ENCODE data around the gene DNHD1.

Gene DNHD1

DNA sequence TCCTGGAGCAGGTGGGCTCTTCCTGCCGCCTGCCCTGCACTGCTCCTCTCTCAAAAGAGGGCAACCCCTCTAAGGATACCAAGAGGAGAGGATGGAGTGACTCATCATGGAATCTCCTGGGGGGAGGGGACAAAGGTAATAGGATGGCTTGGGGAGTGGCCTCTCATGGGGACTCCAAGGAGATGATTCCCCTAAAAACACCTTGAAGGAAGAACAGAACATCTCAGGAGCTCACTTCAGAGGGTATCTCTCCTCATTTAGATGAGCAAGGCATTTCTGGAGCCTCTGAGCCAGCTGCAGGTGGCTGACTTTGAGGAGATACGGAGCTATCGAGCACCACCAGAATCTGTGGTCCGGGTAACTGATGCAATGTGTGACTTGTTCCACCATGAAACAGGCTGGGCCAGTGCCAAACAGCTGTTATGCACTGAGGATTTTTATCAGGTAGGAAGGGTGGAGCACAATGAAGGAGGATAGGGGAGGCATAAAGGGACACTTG lies 66.1 kb downstream of the DNHD1 start:
- no peak for DNase-seq (ENCODE audit: low read depth, low spot score)

DNA sequence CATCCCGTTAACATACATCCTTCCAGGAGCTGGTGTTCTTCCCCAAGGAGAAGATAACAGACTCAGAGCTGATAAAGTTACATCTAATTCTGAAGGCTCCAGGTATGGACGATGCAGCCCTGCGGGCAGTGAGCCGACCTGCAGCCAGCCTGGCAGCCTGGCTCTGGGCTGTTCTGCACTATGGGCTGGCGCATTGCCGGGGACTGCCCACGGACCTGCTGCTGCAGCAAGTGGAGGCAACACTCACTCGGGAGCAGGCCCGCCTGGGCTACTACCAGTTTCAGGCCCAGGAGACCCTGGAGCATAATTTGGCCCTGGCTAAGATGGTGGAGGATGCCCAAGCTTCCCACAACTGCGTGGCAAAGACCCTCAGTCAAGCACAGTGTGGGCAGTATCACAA lies 66.6 kb downstream of the DNHD1 start:
- no peak for DNase-seq (ENCODE audit: low read depth, low spot score)

DNA sequence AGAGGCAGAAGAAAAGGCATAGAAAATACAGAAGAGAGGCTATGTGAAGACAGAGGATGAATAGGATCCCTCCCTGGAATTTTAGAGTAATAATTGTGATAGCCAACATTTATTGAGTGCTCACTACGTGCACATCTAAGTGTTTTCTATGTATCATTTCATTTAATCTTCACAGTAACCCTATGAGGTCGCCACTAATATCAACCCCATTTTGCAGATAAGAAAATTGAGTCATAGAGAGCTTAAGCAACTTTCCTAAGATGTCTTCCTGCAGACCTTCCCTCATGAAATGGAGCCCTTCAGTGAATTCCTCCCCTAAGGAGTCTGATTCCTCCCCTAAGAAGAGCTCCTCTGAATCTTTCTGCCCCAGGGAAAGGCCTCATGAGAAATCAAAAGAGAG lies 68.2 kb downstream of the DNHD1 start:
- no peak for DNase-seq (ENCODE audit: low read depth, low spot score)

DNA sequence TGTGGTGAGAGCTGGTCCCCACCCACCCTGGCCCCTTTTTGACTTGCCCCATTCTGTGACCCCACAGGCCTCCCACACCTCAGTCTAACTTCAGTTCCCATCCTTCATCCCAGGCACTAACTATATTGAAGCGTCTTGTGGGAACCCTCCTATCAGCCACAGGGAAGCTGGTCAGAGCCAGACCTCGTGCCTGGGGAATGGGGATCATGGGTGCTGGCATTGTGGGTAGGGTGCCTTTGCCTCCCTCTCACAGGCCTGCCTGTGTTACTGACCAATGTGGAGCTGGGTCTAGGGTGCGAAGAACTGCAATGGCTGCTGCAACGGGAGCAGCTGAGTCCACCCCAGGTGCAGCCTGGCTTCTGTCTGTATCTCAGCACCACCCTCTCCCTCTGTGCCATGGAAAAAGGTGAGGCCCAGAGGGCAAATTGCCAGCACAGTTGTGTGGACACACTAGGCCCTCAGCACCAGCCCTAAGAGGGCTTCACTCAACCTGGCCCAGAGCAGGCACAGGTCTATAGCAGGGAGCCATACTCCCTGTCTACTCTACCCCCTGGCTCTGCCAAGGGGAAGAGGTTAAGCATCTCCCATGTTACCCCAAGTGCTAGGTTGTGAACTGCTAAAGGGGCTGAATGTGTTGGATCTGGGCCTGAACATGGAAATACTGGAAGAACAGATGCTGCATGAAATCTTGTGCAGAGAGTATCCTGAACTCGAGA lies 69.1 kb downstream of the DNHD1 start:
- no peak for DNase-seq (ENCODE audit: low read depth, low spot score)

DNA sequence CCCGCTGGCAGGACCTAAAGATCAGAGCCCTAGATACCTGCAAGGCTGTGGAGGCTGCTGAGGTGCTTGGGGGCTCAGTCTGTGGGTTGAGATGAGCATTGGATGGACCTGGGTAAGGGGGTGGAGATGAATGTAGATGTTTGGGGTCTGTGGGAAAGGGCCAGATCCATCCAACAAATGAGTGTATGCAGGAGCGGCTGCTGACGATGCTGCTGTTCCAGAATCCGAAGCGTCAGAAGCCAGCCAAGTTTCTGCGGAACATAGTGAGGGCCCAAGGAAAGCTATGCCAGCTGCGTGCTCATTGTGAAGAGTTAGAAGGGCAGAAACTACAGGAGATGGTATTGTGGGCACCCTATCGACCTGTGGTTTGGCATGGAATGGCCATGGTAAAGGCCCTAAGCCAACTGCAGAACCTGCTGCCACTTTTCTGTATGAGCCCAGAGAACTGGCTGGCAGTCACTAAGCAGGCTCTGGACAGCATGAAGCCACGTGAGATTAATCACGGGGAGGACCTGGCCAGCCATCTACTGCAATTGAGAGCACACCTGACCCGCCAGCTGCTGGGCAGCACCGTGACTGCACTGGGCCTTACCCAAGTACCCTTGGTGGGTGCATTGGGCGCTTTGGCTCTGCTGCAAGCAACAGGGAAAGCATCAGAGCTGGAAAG lies 69.8 kb downstream of the DNHD1 start:
- no peak for DNase-seq (ENCODE audit: low read depth, low spot score)

DNA sequence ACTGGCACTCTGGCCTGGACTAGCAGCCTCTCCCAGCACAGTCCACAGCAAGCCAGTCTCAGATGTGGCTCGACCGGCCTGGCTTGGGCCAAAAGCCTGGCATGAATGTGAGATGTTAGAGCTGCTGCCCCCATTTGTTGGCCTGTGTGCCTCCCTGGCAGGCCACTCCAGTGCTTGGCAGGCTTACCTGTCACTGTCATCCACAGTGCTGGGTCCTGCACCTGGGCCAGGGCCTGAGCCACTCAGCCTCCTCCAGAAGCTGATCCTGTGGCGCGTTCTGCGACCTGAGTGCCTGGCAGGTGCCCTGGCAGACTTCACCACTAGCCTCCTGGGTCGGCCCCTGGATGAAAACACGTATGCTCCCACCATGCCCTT lies 70.3 kb downstream of the DNHD1 start:
- DNase-seq (ENCODE audit: low read depth, low spot score): no peak

DNA sequence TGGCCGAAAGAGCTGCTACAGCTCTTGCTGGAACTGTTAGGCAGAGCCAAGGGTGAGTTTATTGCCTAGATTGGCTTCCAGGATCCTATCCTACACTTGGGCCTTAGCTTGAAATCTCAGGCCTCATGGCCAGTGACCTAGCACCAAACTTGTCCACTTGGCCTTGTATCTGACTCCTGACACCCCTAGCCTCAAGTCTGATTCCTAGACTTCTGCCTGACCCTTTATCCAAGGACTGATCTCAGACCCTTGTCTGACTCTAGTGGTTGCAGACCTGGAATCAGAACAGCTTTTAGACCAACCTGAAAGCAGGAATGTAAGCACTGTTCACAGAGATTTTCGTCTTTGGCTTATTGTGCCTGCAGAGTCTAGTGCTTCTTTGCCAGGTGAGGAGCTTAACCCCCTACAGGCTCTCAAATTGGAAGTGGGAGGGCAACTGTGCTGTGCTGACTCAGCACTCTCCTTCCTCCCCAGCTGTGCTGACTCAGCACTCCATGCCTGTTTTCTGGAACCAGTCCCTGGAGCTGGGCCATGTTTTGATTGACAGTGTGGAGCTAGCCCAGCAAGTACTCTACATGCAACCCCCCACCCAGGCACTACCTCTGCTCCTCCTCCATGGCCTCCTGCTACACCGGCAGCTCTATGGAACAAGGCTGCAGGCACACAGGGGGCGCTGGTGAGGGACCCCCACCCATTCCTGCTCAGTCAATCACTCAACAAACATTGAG lies 71.3 kb downstream of the DNHD1 start:
- peak; percentile 92 for DNase-seq (ENCODE audit: low read depth, low spot score)

DNA sequence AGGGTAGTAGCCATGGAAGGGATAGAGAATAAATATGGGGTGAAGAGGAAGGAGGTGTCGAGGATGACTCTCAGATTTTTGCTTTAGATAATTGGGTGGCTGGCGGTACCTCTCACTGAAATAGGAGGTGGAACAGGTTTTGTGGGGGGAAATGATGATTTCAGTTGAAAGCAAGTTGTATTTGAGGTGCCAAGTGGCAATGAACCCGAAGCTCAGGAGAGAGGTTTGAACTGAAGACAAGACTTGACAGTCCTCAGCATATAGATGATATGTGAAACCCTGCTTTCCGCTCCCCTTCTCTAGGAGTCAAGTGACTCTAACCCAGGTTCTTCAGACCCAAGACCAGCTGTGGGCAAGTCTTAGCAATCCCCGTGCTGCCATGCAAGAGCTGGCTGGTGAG lies 72.6 kb downstream of the DNHD1 start:
- DNase-seq (ENCODE audit: low read depth, low spot score): no peak

DNA sequence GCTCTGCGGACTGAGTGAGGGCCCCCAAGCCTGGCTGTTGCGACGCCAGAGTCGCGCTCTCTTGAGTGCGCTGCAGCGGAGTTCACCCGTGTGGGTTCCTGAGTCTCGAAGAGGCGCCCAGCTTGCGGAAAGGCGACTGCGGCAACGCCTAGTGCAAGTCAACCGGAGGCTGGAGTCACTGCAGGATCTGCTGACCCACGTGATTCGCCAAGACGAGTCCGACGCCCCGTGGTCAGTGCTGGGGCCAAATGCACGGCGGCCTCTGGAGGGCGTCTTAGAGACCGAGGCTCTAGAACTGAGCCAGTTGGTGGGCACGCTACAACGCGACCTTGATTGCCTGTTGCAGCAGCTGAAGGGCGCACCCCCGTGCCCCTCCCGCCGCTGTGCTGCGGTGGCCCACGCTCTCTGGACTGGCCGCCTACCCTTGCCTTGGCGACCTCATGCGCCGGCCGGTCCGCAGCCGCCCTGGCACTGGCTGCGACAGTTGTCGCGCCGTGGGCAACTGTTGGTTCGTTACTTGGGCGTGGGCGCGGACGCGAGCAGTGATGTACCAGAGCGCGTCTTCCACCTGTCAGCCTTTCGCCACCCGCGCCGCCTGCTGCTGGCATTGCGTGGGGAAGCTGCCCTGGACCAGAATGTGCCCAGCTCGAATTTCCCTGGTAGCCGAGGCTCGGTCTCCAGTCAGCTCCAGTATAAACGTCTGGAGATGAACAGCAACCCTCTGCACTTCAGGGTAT lies 73.8 kb downstream of the DNHD1 start:
- peak; percentile 45 for DNase-seq (ENCODE audit: low read depth, low spot score)

DNA sequence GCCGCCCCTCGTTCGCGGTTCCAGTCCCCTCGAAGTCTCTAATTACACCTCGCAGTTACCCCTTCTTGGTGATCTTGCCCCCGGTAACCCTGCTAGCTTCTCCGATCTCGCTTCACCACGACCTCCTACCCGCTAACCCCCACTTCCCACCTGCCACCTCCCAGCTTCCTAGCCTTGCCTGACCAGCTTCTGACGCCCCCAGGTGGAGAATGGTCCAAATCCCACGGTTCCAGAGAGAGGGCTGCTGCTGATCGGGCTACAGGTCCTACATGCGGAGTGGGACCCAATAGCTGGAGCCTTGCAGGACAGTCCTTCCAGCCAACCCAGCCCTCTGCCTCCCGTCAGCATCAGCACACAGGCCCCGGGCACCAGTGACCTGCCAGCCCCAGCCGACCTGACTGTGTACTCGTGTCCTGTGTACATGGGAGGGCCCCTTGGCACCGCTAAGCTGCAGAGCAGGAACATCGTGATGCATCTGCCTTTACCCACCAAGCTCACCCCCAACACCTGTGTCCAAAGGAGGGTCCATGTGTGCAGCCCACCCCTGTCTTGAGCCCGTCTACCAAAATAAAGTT lies 74.4 kb downstream of the DNHD1 start:
- peak; percentile 29 for DNase-seq (ENCODE audit: low read depth, low spot score)

DNA sequence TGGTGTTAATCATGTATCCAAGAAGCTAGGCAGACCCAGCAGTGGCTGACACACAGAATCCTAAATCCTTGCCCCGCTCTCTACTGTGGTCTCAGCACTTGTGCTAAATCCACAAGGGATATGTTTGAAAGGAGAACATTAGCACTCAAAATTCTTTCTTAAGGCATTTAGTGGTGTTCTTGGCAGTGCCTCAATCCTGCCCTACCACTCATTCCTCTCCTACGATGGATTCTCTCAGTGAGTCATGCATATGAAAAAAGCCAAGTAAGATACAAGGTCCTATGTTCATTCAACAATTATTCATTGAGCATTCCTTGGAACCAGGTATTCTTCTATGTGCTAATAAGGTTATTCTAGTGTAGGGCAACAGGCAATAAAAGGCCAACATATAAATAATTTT lies 75.1 kb downstream of the DNHD1 start:
- DNase-seq (ENCODE audit: low read depth, low spot score): no peak

DNA sequence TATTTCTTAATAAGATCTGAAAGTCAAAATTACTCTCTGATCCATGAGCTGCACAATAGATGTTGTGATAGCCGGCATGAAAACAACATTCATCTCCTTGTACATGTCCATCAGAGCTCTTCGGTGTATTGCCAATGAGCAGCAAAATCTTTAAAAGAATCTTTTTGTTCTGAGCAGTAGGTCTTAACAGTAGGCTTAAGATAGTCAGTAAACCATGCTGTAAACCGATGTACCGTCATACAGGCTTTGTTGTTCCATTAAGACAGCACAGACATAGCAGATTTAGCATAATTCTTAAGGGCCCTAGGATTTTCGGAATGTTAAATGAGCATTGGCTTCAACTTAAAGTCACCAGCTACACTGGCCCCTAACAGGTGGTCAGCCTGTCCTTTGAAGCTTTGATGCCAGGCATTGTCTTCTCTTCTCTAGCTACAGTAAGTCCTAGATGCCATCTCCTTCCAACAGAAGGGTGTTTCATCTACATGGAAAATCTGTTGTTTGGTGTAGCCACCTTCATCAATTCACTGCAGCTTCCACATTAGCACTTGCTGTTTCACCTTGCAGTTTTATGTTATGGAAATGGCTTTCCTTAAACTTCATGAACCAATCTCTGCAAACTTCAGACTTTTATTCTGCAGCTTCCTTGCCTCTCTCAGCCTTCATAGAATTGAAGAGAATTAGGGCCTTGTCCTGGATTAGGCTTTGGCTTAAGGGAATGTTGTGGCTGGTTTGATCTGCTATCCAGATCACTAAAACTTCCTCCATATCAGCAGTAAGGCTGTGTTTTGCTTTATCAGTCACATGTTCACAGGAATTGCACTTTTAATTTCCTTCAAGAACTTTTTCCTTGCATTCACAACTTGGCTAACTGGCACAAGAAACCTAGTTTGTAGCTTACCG lies 78.0 kb downstream of the DNHD1 start:
- no peak for DNase-seq (ENCODE audit: low read depth, low spot score)

DNA sequence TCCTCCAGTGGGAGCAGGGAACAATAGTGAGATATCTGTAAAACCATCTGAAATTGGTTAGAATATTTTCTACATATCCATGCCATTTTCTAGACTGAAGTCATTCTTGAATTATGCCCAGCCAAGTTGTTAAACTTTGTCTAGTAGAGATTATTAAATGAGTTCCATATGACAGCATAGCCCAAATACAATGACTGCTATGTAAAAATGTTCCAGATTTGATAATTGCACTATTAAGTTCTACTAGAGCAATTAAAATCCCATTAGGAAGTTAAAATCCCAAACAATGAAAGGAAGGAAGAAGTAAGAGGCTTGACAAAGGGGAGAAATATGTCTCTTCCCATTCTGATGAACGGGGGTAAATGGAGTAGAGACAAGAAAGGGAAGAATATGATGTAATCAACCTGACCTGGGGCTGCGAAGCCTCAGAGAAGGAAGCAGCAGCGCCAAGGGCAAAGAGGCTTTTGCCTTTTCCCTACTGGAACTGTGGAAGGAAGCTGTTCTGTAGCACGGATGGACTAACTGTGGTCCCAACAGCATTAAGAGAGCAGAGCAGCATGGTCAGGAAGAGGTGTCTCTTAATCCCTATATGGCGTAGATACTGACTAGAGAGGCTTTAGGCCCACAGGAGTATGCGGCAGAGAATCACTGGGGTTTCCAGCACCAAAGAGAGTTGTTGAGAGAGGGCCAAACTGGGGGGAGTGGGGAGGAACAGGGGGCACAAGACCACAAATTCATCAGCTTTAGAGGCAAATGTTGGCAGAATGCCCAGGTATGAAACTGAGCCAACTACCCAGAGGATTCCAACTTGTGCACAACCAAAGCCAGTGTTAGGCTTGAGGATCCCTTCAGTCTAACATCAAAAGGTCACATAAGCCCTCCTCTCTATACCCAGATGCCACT lies 79.6 kb downstream of the DNHD1 start:
- DNase-seq (ENCODE audit: low read depth, low spot score): no peak

DNA sequence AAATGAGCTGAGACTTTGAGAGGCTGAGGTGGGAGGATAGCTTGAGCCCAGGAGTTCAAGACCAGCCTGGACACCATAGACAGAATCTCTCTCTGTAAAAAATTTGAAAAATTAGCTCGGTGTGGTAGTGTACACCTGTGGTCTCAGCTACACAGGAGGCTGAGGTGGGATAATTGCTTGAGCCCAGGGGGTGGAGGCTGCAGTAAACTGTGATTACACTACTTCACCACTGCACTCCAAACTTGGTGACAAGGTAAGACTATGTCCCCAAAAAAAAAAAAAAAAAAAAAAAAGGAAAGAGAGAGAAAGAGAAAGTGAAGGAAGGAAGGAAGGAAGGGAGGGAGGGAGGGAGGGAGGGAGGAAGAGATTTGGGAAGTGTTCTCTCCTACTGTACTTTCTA lies 81.1 kb downstream of the DNHD1 start:
- no peak for DNase-seq (ENCODE audit: low read depth, low spot score)

DNA sequence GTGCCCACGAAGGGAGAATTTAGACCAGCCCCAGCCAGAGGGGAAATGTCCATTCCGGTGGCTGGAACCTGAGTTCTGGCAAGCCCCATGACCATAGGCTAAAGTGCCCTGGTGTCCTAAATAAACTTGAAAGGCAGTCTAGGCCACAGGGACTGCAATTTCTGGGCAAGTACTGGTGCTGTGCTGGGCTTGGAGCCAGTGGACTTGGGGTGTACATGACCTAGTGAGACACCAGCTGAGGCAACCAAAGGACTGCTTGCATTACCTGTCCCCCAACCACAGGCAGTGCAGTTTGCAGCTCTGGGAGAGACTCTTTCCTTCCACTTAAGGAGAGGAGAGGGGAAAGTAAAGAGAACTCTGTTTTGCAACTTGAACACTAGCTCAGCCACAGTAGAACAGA lies 82.6 kb downstream of the DNHD1 start:
- no peak for DNase-seq (ENCODE audit: low read depth, low spot score)

DNA sequence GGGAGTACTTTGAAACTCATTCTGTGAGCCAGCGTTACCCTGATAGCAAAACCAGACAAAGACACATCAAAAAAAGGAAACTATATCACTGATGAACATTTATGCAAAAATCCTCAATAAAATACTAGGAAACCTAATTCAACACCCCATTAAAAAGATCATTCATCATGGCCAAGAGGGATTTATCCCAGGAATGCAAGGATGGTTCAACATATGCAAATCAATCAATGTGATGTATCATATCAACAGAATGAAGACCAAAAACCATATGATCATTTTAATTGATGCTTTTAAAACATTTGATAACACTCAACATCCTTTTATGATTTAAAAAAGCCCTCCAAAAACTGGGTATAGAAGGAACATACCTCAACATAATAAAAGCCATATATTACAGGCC lies 86.5 kb downstream of the DNHD1 start:
- no peak for DNase-seq (ENCODE audit: low read depth, low spot score)

DNA sequence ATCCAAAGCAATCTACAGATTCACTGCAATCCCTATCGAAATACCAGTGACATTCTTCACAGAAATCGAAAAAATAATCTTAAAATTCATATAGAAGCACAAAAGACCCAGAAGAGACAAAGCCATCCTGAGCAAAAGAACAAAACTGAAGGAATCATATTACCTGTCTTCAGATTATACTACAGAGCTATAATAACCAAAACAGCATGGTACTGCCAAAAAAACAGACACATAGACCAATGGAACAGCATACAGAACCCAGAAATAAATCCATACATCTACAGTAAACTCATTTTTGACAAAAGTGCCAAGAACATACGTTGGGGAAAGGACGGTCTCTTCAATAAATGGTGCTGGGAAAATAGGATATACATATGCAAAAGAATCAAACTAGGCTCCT lies 87.4 kb downstream of the DNHD1 start:
- DNase-seq (ENCODE audit: low read depth, low spot score): no peak

DNA sequence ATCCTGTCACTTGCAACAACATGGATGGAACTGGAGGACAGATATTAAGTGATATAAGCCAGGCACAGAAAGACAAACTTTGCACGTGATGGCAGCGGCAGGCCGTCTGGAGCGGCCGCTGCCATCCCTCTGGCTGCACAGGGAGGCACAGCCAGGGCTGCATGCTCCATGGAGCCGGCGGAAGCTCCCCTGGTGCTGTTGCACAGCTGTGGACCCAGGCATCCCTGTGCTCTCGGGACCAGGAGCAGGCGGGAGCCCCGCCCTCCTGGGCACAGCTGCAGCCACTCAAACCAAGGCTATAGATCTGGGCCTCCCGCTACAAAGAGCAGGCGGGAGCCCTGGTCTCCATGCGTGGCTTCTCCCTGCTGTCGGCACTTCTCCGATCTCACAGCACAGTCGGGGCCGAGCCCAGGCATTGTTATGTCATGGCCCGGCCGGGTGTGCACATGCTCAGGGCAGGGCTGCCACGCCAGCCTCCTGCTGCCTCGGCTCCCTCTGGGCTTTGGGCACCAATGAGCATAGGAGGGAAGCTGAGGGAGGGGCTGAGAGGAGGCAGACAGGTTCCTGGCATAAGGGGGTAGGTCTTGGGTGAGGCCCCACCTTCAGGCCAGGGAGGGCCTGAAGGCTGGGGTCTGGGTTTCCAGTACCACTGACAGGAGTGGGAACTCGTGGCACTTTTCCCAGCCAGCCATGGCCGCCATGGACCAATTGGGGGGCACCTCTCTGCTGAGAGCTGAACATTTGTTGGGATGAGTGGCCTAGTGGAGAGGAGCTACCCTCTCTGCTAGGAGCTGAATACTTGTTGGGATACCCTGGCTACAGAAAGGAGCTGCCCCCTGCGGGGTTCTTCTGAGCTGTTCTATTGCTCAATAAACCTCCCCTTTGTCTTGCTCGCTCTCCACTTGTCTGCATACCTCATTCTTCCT lies 89.6 kb downstream of the DNHD1 start:
- no peak for DNase-seq (ENCODE audit: low read depth, low spot score)
